Neural progenitor cell (in vitro differentiated cells): ENCODE measurements around the gene ARID2.

ENCODE experiments used
- EZH2 ChIP-seq: fragments of 200-600 bp; sonication (generic); IDR thresholded peaks from 2 replicates; pipeline ENCODE4 v1.6.1; 2017; ENCODE audit warnings: antibody characterized with exemption, mild to moderate bottlenecking, moderate library complexity
- TF ChIP-seq, protein P1 (sequence below): fragments of 200-600 bp; sonication (generic); IDR thresholded peaks from 2 replicates; pipeline ENCODE4 v1.5.1; 2017; ENCODE audit warnings: antibody characterized with exemption, mild to moderate bottlenecking

DNA sequence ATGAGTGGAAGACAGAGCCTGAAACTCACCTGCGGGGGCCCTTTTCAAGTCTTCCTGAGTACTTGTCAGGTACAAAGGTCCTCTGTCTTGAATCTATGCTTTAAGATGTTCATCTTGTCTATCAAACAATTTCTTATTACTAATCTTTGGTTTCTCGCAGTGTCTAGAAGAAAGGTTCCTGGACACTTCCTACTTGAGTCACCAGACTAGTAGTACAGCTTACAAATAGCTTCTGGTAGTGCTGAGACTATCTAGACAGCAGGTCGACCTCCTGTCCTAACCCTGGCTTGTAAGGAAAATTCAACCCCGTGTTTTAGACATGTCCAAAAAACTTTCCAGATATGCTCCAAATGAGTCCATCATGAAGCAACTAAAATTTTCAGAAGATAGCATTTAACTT is 11.2 kb upstream of the ARID2 start:
- TF ChIP-seq, protein P1, sequence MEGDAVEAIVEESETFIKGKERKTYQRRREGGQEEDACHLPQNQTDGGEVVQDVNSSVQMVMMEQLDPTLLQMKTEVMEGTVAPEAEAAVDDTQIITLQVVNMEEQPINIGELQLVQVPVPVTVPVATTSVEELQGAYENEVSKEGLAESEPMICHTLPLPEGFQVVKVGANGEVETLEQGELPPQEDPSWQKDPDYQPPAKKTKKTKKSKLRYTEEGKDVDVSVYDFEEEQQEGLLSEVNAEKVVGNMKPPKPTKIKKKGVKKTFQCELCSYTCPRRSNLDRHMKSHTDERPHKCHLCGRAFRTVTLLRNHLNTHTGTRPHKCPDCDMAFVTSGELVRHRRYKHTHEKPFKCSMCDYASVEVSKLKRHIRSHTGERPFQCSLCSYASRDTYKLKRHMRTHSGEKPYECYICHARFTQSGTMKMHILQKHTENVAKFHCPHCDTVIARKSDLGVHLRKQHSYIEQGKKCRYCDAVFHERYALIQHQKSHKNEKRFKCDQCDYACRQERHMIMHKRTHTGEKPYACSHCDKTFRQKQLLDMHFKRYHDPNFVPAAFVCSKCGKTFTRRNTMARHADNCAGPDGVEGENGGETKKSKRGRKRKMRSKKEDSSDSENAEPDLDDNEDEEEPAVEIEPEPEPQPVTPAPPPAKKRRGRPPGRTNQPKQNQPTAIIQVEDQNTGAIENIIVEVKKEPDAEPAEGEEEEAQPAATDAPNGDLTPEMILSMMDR, result no peak
- no peak for TF ChIP-seq EZH2
